ENCODE results near the gene IL1RAPL2.

GRCh38 chrX:105744946-105745345 is 1178.9 kb downstream of the IL1RAPL2 start:
- TF ChIP-seq BACH2 (CRISPR knock-in tag; IDR thresholded peaks at IDR 0.05; ENCODE audit: borderline replicate concordance) (no peak), TOX (CRISPR knock-in tag; IDR thresholded peaks at IDR 0.05; ENCODE audit: borderline replicate concordance) (no peak), ZFP3 (CRISPR knock-in tag; IDR thresholded peaks at IDR 0.05) (no peak), ZNF8 (CRISPR knock-in tag; IDR thresholded peaks at IDR 0.05) (no peak), ZNF565 (CRISPR knock-in tag; conservative IDR thresholded peaks at IDR 0.05; ENCODE audit: low read depth) (no peak), ZFP30 (CRISPR knock-in tag; IDR thresholded peaks at IDR 0.05) (no peak), RARB (CRISPR knock-in tag; IDR thresholded peaks at IDR 0.05) (no peak), PPARA (CRISPR knock-in tag; IDR thresholded peaks at IDR 0.05; ENCODE audit: borderline replicate concordance) (no peak), PATZ1 (CRISPR knock-in tag; IDR thresholded peaks at IDR 0.05; ENCODE audit: borderline replicate concordance) (no peak), ZC3H10 (CRISPR knock-in tag; IDR thresholded peaks at IDR 0.05) (no peak)
